HEK293 (cell line): ENCODE results near the gene S100A4.
A peak's percentile ranks its signal among the peaks of the same experiment; 100 is the strongest.

Source experiments
- CTCF ChIA-PET: fragments of 350-600 bp; formaldehyde crosslinking; extraction: SDS; loops from one replicate; lab custom pipeline; 2021; ENCODE audit warnings: antibody characterized with exemption; lab: Yijun Ruan, JAX
- POLR2A ChIA-PET: fragments of 300-600 bp; formaldehyde crosslinking; extraction: SDS; loops from one replicate; lab custom pipeline; 2020; ENCODE audit warnings: antibody characterized with exemption, inconsistent platforms; lab: Yijun Ruan, JAX
- H3K27ac ChIP-seq: fragments of 200-500 bp; sonication (Bioruptor generic); 2 replicates; pipeline ENCODE4 v1.5.1; 2014; ENCODE audit warnings: low read depth, low read length, control low read depth, inconsistent platforms; ENCODE audit errors: extremely low read depth
- H3K36me3 ChIP-seq, 2 experiments: fragments of 200-500 bp in 1 of 2; sonication (Bioruptor generic) in 1 of 2; 1 replicate in 1 of 2; 2 replicates in 1 of 2; pipeline ENCODE4 v1.5.1; 2014 to 2017; ENCODE audit warnings: inconsistent platforms in 2 of 2, low read length in 2 of 2; ENCODE audit not compliant: control insufficient read depth in 2 of 2, insufficient read depth in 1 of 2
- H3K4me1 ChIP-seq: fragments of 200-500 bp; sonication (Bioruptor generic); 2 replicates; pipeline ENCODE4 v1.5.1; 2014; ENCODE audit warnings: mild to moderate bottlenecking, low read length, inconsistent platforms; ENCODE audit not compliant: control insufficient read depth, insufficient read depth
- H3K4me3 ChIP-seq: 2 replicates; pipeline ENCODE4 v1.5.1; 2011; ENCODE audit warnings: low read depth, mild to moderate bottlenecking, control low read depth, low read length, moderate library complexity
- H3K9me3 ChIP-seq: fragments of 200-500 bp; sonication (Bioruptor generic); 2 replicates; pipeline ENCODE4 v1.5.1; 2014; ENCODE audit warnings: low read depth, low read length, inconsistent platforms; ENCODE audit not compliant: control insufficient read depth, insufficient read depth
- CTCF ChIP-seq: fragments of 450-650 bp; formaldehyde crosslinking; IDR thresholded peaks from 2 replicates; pipeline ENCODE4 v1.5.1; 2016; ENCODE audit warnings: missing biosample characterization, missing genetic modification characterization
- HIC1 ChIP-seq: fragments of 450-650 bp; formaldehyde crosslinking; IDR thresholded peaks from 2 replicates; pipeline ENCODE4 v1.5.1; 2016; ENCODE audit warnings: missing biosample characterization, missing genetic modification characterization
- HOXD13 ChIP-seq: sonication (generic); formaldehyde crosslinking; IDR thresholded peaks from 2 replicates; pipeline ENCODE4 v1.8.0; 2022; ENCODE audit warnings: missing genetic modification reagents, borderline replicate concordance
- PRDM1 ChIP-seq: fragments of 450-650 bp; formaldehyde crosslinking; IDR thresholded peaks from 2 replicates; pipeline ENCODE4; 2016; ENCODE audit warnings: missing biosample characterization, missing genetic modification characterization
- SALL2 ChIP-seq: fragments of 450-650 bp; formaldehyde crosslinking; IDR thresholded peaks from 2 replicates; pipeline ENCODE4 v1.5.0; 2017; ENCODE audit warnings: missing biosample characterization, mild to moderate bottlenecking, missing genetic modification characterization, borderline replicate concordance
- WT1 ChIP-seq: fragments of 450-650 bp; formaldehyde crosslinking; IDR thresholded peaks from 2 replicates; pipeline ENCODE4 v1.5.1; 2016; ENCODE audit warnings: missing biosample characterization, missing genetic modification characterization
- ZFP37 ChIP-seq: fragments of 450-650 bp; formaldehyde crosslinking; IDR thresholded peaks from 2 replicates; pipeline ENCODE4 v1.5.1; 2016; ENCODE audit warnings: missing biosample characterization, missing genetic modification characterization
- ZFP41 ChIP-seq: fragments of 450-650 bp; formaldehyde crosslinking; IDR thresholded peaks from 2 replicates; pipeline ENCODE4 v1.5.1; 2016; ENCODE audit warnings: missing biosample characterization, missing genetic modification characterization, borderline replicate concordance
- ZNF449 ChIP-seq: fragments of 450-650 bp; formaldehyde crosslinking; IDR thresholded peaks from 2 replicates; pipeline ENCODE4 v1.5.1; 2017; ENCODE audit warnings: missing biosample characterization, mild to moderate bottlenecking, missing genetic modification characterization, moderate library complexity
- ZNF513 ChIP-seq: fragments of 450-650 bp; IDR thresholded peaks from 2 replicates; pipeline ENCODE4 v1.5.1; 2018; ENCODE audit warnings: missing biosample characterization, missing genetic modification characterization
- ZNF658 ChIP-seq: fragments of 450-650 bp; formaldehyde crosslinking; IDR thresholded peaks from 2 replicates; pipeline ENCODE4; 2016; ENCODE audit warnings: missing biosample characterization, missing genetic modification characterization
- ZNF792 ChIP-seq: fragments of 450-650 bp; formaldehyde crosslinking; IDR thresholded peaks from 2 replicates; pipeline ENCODE4 v1.5.1; 2016; ENCODE audit warnings: missing biosample characterization, missing genetic modification characterization
- TF ChIP-seq, protein P1 (sequence below): fragments of 450-650 bp; formaldehyde crosslinking; IDR thresholded peaks from 2 replicates; pipeline ENCODE4 v1.5.1; 2016; ENCODE audit warnings: missing biosample characterization, missing genetic modification characterization, low read depth
- TF ChIP-seq, protein P2 (sequence below): fragments of 450-650 bp; formaldehyde crosslinking; IDR thresholded peaks from 2 replicates; pipeline ENCODE4 v1.5.1; 2017; ENCODE audit warnings: missing biosample characterization, missing genetic modification characterization

Gene S100A4

GRCh38 chr1:153513666-153514065 lies 31.9 kb downstream of the S100A4 start:
- ChIA-PET POLR2A (interaction anchor here (0.6 to 1.6 kb wide), 2 partner anchors 54 to 148 kb away, joined by 3 to 4 read pairs; no protein-coding TSS in a partner anchor), CTCF (interaction anchor here (0.6 to 1.2 kb wide), 4 partner anchors 18 to 1875 kb away, joined by 3 to 4 read pairs (median 3); no protein-coding TSS in a partner anchor)
- Histone ChIP-seq H3K27ac (no peak overlapping the region), H3K4me3 (no peak overlapping the region), H3K4me1 (no peaks in the 10 kb centered on the region), H3K36me3 (no peaks in the 10 kb centered on the region), H3K9me3 (no peaks in the 10 kb centered on the region)
- no peak for TF ChIP-seq SALL2 (tag by site-specific recombination)
- TF ChIP-seq HIC1 (tag by site-specific recombination), result no peak
- no peak for TF ChIP-seq ZNF792
- no peak for TF ChIP-seq ZNF658
- no peak for TF ChIP-seq ZFP37 (tag by site-specific recombination)
- TF ChIP-seq, protein P1, sequence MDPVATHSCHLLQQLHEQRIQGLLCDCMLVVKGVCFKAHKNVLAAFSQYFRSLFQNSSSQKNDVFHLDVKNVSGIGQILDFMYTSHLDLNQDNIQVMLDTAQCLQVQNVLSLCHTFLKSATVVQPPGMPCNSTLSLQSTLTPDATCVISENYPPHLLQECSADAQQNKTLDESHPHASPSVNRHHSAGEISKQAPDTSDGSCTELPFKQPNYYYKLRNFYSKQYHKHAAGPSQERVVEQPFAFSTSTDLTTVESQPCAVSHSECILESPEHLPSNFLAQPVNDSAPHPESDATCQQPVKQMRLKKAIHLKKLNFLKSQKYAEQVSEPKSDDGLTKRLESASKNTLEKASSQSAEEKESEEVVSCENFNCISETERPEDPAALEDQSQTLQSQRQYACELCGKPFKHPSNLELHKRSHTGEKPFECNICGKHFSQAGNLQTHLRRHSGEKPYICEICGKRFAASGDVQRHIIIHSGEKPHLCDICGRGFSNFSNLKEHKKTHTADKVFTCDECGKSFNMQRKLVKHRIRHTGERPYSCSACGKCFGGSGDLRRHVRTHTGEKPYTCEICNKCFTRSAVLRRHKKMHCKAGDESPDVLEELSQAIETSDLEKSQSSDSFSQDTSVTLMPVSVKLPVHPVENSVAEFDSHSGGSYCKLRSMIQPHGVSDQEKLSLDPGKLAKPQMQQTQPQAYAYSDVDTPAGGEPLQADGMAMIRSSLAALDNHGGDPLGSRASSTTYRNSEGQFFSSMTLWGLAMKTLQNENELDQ (tag by site-specific recombination), result no peak
- TF ChIP-seq ZFP41 (tag by site-specific recombination), result no peak
- TF ChIP-seq, protein P2, sequence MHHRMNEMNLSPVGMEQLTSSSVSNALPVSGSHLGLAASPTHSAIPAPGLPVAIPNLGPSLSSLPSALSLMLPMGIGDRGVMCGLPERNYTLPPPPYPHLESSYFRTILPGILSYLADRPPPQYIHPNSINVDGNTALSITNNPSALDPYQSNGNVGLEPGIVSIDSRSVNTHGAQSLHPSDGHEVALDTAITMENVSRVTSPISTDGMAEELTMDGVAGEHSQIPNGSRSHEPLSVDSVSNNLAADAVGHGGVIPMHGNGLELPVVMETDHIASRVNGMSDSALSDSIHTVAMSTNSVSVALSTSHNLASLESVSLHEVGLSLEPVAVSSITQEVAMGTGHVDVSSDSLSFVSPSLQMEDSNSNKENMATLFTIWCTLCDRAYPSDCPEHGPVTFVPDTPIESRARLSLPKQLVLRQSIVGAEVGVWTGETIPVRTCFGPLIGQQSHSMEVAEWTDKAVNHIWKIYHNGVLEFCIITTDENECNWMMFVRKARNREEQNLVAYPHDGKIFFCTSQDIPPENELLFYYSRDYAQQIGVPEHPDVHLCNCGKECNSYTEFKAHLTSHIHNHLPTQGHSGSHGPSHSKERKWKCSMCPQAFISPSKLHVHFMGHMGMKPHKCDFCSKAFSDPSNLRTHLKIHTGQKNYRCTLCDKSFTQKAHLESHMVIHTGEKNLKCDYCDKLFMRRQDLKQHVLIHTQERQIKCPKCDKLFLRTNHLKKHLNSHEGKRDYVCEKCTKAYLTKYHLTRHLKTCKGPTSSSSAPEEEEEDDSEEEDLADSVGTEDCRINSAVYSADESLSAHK, result no peak
- no peak for TF ChIP-seq HOXD13 (CRISPR knock-in tag)

DNA sequence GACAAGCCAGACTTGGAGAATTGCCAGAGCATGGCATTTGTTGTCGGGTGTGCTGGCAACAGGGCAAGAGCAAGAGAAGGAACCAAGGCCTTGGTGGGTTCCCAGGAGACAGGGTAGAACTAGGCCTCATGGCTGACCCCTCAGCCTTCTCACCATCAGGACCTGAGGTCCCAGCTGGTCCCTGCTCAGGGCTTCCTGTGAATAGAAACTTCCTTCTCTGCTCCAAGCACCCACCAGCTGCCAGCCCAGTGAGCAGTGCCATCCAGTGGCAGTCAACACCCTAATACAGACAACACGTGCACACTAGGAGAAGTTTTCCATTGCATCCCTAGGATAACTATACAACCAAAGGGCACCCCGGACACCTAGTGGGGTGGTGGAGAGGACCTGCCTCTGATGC lies 32.6 kb downstream of the S100A4 start:
- Histone ChIP-seq H3K27ac (no peak overlapping the region), H3K9me3 (no peaks in the 10 kb centered on the region), H3K4me3 (no peak overlapping the region), H3K36me3 (no peaks in the 10 kb centered on the region), H3K4me1 (no peaks in the 10 kb centered on the region)
- ChIA-PET POLR2A (interaction anchor here (1.6 kb wide), 1 partner anchor 55 kb away, joined by 4 read pairs; no protein-coding TSS in a partner anchor), CTCF (interaction anchor here (0.8 to 3.4 kb wide), 4 partner anchors 12 to 474 kb away, joined by 3 to 15 read pairs (median 4); partner anchors contain the start of gene RAB13)
- no peak for TF ChIP-seq ZNF449 (tag by site-specific recombination)
- TF ChIP-seq WT1, result no peak
- no peak for TF ChIP-seq ZNF513 (tag by site-specific recombination)
- TF ChIP-seq CTCF (tag by site-specific recombination), result 0 out of 2 replicates have a peak, but pooled peaks have one; percentile 40
- TF ChIP-seq PRDM1, result no peak
